Activated CD4-positive, alpha-beta T cell treated with anti-CD3 and anti-CD28 coated beads, Interleukin-2, amount 50 U/mL, for 48 hours (primary cell): ENCODE results near the gene PLLP.

Experiments
- DNase-seq, 2 experiments: peaks; one replicate each; pipeline ENCODE4 v3.0.0-alpha.2; 2020

Gene PLLP

DNA sequence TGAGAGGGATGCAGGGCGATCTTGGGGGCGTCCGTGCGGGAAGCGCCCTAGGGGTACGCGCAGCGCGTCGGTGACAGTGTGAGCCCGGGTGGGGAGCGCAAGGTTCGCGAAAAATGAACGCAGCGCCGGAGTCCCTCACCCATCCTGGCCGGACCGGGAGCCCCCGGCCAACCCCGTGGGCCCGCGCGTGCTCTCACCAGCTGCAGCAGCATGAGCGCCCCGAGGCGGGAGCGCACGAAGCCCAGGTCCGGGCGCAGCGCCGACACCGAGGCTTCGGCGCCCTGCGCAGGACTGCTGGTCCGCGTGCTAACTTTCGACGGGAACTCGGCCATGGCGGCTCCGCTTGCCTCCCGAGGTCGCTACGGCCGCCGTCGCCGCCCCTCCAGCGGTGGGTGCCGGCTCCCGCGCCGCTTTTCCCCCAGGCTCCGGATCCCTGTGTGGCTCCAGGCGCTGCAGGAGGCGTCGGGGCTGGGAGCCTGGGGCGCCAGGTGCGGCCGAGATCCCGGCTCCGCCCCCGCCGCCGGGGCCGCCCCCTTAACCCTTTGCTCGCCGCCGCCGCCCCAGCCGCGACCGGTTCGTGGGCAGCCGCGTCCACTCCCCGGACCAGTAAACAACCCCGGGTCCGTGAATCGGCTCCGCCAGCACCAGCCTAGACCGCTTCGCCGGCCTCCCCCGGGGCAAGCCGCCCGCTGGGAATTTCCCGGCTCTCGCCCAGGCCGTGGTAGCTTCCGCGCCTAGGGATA lies at the start of gene PLLP:
Gene PLLP, minus strand, starts transcription at position 464 of the 743 bp plus-strand sequence. Its CDS starts 132 bp downstream, at position 332.
- DNase-seq, result peak; percentile 35 to 54

GRCh38 chr16:57333402-57333801 lies 48.9 kb upstream of the PLLP start:
- DNase-seq, result no peak

- no peak for DNase-seq
Measured at GRCh38 chr16:57331355-57331754, 46.9 kb upstream of the PLLP start.

GRCh38 chr16:57329718-57330327 lies 45.4 kb upstream of the PLLP start:
- DNase-seq, result no peak

GRCh38 chr16:57325458-57325857 lies 41.0 kb upstream of the PLLP start:
- no peak for DNase-seq

DNA sequence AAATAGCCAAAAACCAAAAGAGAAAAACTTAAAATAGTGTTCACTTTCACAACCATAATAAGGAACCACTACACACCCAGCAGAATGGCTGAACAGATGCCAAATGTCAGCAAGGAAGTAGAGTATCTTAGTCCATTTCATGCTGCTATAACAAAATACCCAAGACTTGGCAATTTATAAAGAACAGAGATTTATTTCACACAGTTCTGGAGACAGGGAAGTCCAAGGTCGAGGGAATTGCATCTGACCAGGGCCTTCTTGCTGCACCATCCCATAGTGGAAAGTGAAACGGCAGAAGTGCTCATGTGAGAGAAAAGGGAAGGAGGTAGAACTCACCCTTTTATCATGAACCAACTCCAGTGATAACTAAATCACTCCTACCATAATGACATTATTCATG lies 40.3 kb upstream of the PLLP start:
- DNase-seq, result no peak

DNA sequence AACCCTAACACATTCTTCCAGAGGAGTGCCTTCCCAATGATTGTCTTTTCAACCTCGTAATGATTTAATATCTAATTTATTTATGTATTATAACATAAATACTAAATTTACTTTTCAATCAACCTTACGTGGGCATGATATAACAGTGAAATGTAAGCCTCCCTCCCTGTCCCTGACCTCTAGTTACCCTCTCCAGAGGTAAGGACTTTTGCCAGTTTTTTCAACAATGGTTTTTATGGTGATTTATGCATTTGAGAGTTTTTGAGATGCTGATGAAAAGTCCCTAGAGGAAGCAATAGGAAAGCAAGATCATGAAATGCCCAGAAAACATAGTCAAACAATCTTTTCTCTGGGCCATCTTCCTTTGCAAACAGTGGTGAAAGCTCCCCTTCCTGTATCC lies 35.2 kb upstream of the PLLP start:
- DNase-seq, result no peak

DNA sequence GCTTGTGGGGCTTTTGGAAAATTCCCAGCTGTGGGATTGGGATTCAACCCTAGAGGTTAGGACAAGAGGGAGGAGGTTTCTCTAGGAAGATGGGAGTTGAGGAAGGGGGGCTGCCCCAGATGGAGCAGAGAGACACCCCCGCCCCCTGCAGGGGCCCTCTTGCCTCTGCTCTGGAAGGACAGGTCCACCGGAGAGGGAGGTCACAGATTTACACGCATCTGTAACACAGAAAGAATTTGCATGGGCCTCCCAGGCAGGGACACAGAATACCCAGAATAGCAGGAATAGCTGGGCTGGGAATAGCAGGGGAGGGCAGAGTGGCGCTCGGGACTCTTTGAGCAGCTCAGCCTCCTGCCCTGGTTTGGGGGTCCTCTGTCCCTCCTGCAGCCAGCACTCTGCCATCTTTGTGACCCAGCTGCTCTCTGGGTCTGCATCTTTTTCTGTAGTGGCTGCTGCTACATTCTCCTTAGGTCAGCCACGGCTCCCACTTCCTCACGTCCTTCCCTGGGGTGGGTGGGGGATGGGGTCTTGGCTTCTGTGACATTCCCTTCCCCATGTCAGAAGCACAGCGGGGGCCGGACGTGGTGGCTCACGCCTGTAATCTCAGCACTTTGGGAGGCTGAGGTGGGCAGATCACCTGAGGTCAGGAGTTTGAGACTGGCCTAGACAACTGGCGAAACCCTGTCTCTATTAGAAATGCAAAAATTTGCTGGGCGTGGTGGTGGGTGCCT lies 33.9 kb upstream of the PLLP start:
- no peak for DNase-seq

DNA sequence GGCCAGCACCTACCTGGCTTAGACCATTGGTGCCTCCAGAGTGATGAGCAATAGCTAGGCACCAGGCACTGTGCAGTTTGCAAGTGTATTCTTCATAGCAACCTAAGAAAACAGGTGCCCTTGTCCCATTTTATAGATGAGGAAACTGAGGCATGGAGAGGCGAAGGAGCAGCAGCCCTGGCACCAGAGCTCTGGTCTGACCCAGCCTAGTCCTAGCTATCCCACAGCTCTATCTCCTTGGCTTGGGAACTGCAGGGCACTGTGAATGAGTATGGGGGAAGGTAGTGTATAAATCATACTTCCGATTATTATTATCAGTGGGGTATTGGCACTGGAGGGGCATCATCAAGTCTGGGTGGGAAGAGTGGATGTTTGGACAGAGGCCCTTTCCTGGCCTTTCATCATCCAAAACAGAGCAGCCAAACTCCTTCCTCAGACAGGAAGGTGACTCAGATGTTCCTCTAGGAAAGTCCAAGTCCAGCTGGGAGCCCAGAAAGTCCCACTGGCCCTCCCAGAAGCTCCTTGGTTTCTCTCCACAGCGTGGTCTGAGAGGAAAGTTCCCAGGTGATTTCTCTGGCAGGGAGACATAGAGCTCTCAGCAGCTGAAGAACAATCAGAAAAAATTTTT lies 32.0 kb upstream of the PLLP start:
- no peak for DNase-seq

DNA sequence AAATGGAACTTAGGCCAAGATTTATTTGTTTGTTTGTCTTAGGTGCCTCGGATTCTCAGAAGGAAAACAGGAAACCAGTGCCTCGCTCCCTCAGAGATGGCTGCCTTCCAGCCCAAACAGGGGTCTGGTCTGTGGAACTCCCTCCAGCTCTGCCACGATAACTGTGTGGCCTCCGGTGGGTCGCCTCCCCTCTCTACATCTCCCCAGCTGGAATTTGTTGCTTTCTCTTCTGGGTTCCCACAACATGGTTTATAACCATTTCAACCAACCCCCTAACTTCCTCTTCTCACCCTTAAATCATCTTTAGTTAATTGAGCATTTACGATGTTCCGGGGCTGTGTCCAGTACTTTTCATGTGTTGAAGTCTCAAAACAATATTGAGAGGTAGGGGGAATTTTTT lies 30.9 kb upstream of the PLLP start:
- no peak for DNase-seq

GRCh38 chr16:57314161-57314785 lies 29.8 kb upstream of the PLLP start:
- DNase-seq, result no peak

DNA sequence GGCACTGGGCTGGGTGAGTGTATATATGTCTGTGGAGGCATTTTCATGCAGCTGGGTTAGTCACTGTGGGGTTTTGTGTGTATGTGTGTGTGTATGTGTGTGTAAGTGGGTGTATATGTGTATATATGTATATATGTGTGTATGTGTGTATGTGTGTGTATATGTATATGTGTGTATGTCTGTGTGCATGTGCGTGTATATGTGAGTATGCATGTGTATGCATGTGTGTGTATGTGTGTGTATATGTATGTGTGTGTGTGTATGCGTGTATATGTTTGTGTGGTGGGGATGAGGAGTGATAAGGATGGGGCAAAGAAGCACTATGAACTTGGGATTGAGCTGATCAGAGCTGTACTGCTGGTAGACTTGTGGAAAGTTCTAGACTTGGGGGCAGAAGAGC lies 29.0 kb upstream of the PLLP start:
- no peak for DNase-seq

- DNase-seq, result no peak
Measured at GRCh38 chr16:57310801-57311200, 26.3 kb upstream of the PLLP start.

DNA sequence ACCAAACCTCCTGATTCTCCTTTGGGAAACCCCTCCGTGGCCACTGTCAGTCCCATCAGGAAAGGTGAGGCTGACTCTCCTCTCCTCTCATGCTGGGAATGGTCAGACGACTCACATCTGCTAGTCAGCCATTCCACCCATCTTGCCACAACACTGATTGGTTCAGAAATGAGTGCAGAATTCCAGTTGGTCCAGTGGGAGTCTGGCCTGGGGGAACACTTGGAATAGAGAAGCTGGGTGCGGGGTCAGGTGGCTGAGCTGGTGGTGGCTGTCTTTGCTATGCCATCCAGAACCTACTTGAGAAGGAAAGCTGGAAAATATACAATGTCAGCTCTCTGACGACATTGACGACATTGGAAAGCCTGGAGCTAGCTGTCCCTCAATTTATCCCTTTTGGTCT lies 23.6 kb upstream of the PLLP start:
- DNase-seq, result no peak

DNA sequence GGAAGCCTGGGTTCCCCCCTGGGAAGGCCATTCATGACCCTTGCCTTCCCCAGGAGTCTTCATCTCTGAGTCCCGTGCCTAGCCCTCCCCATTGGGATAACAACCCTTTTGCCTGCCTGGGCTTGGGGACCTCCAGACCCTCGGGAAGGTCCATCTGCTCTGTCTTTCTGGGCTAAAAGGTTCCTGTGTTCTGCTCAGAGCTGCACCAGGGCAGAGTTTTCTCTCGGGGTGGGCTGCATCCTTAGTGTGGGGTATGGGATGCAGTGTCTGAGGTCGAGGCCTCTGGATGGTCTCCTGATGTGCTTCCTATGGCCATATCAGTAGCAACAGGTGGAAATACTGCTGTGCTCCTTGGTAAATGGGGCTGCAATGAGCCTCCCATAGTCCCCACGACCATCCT lies 22.9 kb upstream of the PLLP start:
- DNase-seq, result no peak

DNA sequence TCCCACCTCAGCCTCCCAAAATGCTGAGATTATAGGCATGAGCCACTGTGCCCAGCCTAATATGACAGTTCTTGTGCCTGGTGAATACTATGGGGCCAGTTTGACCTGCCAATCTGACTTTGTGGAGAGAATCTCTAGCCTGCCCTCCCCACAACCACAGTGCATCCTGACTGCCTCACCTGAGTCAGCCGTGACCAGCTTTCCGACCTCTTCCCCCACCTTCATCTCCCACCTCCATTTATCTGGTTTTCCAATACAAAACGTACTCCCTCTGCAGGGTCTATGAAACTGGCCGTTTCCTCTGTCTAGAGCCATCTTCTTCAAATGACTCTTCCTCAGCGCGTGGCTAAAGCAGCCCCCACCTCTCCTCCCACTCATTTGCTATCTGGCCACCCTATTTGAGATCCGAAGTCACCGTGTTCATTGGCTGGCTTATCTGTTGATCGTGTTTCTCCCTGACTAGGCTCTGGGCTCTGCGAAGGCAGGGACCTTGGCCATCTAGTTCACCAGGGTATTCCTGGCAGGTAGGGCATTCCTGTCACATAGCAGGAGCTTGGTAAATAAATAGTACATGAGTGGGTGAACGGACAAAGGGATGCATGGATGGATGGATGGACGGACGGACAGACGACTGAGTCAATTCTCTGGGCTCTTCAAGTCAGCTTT lies 22.3 kb upstream of the PLLP start:
- DNase-seq, result no peak

GRCh38 chr16:57305159-57305811 lies 20.8 kb upstream of the PLLP start:
- no peak for DNase-seq

DNA sequence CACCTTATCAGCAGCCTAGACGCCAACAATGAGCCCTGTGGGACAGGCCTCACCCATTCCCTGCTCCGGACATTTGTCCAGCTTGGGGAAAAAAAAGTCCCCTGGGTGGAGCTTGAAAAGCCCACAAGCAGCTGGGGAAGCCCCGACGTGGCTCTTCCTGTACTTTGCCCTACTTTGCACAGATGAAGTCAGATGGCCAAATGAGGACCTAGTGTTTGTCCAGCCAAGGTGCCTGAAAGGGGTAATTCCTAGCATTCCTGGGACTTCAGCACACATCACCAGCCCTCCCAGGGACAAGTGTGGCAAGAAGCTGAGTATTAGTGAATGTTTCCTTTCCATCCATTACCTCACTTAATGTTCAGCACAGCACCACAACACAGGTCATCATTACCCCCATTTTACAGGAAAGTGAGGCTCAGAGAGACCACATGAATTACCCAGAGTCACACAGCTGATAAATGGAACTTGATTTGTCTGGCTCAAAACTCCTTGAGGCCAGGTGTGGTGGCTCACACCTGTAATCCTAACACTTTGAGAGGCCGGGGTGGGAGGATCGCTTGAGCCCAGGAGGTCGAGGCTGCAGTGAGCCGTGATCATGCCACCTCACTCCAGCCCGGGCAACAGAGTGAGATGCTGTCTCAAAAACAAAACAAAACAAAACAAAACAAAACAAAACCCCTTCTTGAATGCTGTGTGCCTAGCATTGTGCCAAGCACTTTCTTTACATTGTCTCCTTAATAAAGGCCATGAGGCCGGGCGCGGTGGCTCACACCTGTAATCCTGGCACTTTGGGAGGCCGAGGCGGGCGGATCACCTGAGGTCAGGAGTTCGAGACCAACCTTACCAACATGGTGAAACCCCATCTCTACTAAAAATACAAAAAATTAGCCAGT lies 19.9 kb upstream of the PLLP start:
- no peak for DNase-seq

DNA sequence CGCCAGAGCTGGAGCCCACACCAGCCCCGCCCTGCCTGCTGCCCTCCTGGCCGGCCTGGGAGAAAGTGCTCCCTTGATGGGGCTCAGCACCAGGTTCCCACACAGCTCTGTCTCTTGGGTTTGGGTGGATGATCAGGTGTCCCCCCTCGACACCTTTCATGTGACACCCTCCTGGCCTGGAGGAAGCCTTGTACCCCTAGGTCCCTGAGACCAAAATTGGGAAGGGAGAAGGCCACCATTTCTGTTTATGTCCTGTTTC lies 19.4 kb upstream of the PLLP start:
- no peak for DNase-seq

DNA sequence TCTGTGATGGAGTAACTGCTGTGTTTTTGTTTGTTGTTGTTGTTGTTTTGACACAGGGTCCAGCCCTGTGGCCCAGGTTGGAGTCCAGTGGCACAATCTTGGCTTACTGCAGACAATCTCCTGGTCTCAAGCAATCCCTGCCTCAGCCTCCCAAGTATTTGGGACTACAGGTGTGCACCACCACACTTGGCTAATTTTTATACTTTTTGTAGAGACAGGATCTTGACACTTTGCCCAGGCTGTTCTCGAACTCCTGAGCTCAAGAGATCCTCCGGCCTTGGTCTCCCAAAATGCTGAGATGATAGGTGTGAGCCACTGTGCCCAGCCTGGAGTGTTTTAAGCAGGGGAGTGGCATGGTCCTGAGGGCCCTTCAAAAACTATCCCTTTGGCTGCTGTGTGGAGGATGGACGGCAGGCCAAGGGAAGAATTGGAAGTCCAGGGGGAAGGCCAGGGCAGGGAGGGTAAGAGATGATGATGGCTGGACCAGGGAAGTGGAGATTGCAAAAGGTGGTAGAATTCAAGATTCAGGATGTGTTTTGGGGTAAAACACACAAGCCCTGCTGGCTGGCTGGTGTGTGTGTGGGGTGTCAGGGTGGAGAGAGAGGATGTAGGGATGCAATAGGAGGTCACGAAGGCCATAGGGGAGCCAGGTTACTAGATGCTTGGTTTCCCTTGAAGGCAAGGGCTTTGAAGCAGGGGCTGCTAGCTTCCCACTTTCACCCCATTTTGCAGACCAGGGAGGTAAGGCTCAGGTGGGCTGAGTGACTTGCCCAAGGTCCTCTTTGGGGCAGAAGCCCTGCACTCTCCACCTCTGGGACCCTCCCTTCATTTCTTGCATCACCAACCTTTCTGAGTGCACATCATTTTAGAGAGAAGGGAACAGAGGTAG lies 18.8 kb upstream of the PLLP start:
- no peak for DNase-seq
